Measurements from ENCODE around the gene SLC22A15.

DNA sequence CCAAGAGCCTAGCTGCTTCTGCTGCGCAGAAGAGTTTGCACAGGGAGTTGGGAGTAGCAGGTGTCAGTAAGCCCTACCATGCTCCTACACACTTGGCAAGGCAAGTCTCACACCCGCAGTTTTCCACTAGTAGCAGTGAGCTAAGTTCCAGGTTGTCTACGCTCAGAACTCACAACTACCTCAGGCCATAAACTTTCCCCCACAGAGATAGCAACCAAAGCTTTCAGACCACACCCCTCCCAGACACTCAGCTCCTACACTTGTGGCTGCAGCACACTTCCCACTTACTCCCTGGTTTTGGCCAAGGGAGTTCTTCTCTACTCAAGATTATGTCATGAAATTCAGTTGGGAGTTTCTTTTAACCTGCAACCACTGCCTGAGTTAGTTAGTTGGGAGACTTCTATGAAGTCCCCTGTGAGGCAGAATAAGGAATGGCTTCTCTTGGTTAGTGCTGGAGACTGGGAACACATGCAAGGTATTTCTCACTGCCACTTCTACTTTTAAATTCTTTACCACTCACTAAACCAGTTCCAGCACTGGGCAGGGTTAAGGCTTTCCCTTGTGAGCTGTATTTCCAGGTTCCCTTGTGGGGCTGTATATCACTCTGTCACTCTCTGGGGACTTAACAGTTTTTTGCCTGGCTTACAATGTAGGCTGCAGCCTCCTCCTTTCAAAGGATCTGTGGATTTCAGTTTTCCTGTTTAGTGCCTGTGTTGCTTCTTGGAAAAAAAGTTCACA is 116.6 kb downstream of the SLC22A15 start:
- TF ChIP-seq TAF1 (IDR thresholded peaks at IDR 0.05; ENCODE audit: low read depth) (no peak), EZH2 (IDR thresholded peaks at IDR 0.05; ENCODE audit: borderline replicate concordance, insufficient read depth, low read length, poor library complexity, severe bottlenecking) (no peak), EP300 (conservative IDR thresholded peaks at IDR 0.05; ENCODE audit: poor library complexity, severe bottlenecking) (no peak), MXI1 (conservative IDR thresholded peaks at IDR 0.05; ENCODE audit: poor library complexity, severe bottlenecking) (no peak), RAD21 (conservative IDR thresholded peaks at IDR 0.05) (no peak), POLR2AphosphoS5 (IDR thresholded peaks at IDR 0.05) (no peak), SMC3 (conservative IDR thresholded peaks at IDR 0.05; ENCODE audit: poor library complexity) (no peak)
- TF ChIP-seq, protein P1, sequence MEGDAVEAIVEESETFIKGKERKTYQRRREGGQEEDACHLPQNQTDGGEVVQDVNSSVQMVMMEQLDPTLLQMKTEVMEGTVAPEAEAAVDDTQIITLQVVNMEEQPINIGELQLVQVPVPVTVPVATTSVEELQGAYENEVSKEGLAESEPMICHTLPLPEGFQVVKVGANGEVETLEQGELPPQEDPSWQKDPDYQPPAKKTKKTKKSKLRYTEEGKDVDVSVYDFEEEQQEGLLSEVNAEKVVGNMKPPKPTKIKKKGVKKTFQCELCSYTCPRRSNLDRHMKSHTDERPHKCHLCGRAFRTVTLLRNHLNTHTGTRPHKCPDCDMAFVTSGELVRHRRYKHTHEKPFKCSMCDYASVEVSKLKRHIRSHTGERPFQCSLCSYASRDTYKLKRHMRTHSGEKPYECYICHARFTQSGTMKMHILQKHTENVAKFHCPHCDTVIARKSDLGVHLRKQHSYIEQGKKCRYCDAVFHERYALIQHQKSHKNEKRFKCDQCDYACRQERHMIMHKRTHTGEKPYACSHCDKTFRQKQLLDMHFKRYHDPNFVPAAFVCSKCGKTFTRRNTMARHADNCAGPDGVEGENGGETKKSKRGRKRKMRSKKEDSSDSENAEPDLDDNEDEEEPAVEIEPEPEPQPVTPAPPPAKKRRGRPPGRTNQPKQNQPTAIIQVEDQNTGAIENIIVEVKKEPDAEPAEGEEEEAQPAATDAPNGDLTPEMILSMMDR (IDR thresholded peaks at IDR 0.05; ENCODE audit: poor library complexity, severe bottlenecking), result no peak
- TF ChIP-seq, protein P2, sequence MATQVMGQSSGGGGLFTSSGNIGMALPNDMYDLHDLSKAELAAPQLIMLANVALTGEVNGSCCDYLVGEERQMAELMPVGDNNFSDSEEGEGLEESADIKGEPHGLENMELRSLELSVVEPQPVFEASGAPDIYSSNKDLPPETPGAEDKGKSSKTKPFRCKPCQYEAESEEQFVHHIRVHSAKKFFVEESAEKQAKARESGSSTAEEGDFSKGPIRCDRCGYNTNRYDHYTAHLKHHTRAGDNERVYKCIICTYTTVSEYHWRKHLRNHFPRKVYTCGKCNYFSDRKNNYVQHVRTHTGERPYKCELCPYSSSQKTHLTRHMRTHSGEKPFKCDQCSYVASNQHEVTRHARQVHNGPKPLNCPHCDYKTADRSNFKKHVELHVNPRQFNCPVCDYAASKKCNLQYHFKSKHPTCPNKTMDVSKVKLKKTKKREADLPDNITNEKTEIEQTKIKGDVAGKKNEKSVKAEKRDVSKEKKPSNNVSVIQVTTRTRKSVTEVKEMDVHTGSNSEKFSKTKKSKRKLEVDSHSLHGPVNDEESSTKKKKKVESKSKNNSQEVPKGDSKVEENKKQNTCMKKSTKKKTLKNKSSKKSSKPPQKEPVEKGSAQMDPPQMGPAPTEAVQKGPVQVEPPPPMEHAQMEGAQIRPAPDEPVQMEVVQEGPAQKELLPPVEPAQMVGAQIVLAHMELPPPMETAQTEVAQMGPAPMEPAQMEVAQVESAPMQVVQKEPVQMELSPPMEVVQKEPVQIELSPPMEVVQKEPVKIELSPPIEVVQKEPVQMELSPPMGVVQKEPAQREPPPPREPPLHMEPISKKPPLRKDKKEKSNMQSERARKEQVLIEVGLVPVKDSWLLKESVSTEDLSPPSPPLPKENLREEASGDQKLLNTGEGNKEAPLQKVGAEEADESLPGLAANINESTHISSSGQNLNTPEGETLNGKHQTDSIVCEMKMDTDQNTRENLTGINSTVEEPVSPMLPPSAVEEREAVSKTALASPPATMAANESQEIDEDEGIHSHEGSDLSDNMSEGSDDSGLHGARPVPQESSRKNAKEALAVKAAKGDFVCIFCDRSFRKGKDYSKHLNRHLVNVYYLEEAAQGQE (IDR thresholded peaks at IDR 0.05; ENCODE audit: borderline replicate concordance), result no peak
